Activated CD8-positive, alpha-beta memory T cell treated with anti-CD3 and anti-CD28 coated beads, Interleukin-2, amount 50 U/mL, for 48 hours (primary cell): ENCODE results near the gene EPHA8.

Experiments used
- DNase-seq: peaks from one replicate; pipeline ENCODE4 v3.0.0-alpha.2; 2020

Gene EPHA8

GRCh38 chr1:22569269-22569668, 6.0 kb downstream of the EPHA8 start:
- DNase-seq: no peak

GRCh38 chr1:22570140-22570909, 7.0 kb downstream of the EPHA8 start:
- DNase-seq: no peak

GRCh38 chr1:22572818-22573217, 9.5 kb downstream of the EPHA8 start:
- no peak for DNase-seq

- no peak for DNase-seq
These were observed 9.9 kb downstream of the EPHA8 start for GRCh38 chr1:22573237-22573636.

DNA sequence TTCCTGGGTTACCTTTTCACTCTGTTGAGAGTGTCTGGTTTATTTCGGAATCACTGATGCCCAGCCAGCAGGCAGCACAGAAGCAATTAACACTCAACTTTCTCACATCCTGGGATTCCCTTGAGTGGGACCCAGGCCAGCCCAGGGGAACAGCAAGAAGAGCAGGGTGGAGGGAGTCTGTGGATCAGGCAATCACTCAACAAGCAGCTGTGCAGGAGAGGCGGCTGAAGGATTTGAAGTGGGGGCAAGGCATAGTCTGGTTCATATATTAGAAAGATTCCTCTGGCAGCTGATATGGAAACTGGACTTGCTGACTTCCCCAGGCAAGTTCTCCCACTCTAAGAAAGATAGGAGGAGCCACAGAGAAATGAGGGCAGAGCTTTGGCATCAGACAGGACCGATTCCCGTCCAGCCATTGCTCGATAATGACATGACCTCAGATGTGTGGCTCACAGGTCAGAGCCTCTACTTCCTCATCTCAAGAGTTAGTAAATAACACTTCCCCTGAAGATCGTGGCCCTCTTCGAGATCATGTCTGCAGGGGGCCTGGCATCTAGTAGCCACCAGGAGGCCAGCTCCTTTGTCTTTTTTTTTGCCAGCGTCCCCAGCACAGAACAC, 12.4 kb downstream of the EPHA8 start:
- no peak for DNase-seq

- DNase-seq: no peak
These were observed 12.9 kb downstream of the EPHA8 start for GRCh38 chr1:22576150-22576544.

DNA sequence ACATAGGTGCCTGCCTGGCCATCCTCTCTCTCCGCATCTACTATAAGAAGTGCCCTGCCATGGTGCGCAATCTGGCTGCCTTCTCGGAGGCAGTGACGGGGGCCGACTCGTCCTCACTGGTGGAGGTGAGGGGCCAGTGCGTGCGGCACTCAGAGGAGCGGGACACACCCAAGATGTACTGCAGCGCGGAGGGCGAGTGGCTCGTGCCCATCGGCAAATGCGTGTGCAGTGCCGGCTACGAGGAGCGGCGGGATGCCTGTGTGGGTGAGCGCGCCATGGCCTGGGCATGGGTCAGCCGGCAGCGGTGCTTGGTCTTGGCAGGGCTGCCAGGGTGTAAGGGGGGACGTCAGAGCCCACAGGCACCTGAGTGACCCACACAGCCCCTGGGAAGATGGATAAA, 13.3 kb downstream of the EPHA8 start:
- no peak for DNase-seq

DNA sequence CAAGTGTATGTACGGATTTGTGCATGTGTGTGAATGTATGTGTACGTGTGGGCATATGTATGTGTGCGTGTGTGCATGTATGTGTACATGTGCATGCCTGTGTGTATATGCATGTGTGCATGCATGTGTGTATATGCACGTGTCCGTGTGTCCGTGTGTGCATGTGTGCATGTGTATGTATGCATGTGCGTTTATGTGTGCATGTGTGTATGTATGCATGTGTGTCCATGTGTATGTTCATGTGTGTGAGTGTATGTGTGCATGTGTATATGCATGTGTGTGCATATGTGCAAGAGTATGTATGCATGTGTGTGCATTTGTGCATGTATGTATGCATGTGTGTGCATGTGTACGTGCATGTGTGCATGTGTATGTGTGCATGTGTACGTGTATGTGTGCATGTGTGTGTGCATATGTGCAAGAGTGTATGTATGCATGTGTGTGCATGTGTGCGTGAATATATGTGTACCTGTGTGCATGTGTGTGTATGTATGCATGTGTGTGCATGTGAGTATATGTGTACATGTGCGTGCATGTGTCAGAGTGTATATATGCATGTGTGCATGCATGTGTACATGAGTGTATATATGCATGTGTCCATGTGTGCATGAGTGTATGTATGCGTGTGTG, 15.6 kb downstream of the EPHA8 start:
- no peak for DNase-seq

GRCh38 chr1:22579541-22580155, 16.4 kb downstream of the EPHA8 start:
- no peak for DNase-seq

GRCh38 chr1:22582661-22583635, 19.7 kb downstream of the EPHA8 start:
- no peak for DNase-seq

GRCh38 chr1:22584001-22584562, 20.8 kb downstream of the EPHA8 start:
- DNase-seq: no peak

GRCh38 chr1:22584970-22585369, 21.7 kb downstream of the EPHA8 start:
- no peak for DNase-seq

GRCh38 chr1:22585471-22585870, 22.2 kb downstream of the EPHA8 start:
- DNase-seq: no peak

DNA sequence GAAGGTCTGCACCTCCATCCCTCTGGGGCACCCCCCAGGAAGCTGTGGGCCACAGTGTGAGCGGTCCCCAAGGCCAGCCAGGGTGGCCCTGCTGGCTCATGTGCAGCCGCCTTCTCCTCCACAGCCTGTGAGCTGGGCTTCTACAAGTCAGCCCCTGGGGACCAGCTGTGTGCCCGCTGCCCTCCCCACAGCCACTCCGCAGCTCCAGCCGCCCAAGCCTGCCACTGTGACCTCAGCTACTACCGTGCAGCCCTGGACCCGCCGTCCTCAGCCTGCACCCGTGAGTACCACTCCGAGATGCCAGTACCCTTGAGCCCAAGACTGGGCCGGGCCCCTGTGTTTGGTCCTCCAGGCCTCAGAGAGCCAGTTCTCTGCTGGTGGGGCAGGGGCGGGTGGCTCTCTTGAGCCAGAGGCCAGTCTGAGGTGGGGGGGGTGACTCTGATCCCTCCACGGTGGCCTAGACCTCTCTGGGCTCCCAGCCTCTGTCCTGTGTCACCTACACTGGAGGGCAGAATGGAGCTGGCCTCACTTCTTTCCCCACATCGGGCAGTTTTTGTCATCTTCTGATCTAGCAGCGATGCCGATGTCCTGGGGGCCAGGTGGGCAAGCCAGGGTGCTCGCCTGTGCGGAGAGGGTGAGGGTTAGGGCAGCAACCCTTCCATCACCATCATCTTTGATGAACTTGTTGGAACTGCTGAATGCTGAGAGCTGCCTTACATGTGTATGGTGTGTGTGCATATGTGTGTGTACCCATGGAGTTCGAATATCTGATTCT, 23.3 kb downstream of the EPHA8 start:
- DNase-seq: no peak

DNA sequence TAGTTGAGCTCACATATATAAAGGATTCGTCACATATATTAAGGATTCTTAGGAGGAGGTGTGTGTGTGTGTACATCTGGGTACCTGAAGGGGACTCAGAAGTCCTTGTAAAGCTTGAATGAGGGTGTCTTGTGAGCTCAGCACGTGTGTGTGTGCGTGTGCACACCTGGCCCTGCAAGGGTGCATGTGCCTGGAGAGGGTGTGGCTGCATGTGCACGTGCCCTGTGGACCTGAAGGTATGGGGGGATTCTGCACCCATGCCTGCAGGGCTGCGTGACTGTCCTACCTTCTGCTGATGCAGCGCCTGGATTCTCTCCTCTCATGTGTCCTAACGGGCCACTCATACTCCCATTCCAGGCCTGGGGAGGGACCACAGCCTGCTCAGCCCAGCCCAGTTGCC, 24.0 kb downstream of the EPHA8 start:
- DNase-seq: no peak

- no peak for DNase-seq
These were observed 25.7 kb downstream of the EPHA8 start for GRCh38 chr1:22588899-22589422.

DNA sequence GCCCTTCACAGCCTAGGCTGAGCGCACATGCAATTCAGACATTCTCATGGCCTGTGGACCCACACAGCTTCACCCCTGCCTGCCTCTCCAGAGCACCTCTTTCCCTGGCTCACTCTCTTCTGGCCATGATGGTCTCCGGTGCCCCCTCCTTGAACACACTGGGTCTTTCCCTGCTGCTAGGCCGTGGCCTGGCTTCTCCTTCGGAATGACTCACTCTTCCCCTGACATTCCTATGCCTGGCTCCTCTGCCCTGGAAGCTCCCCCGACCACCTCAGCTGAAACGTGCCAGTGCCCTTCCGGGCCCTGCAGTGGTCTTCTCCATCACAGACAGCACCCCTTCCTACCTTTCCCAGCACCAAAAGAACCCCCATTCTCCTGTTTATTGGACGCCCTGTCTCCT, 28.3 kb downstream of the EPHA8 start:
- no peak for DNase-seq

- DNase-seq: no peak
These were observed 28.8 kb downstream of the EPHA8 start for GRCh38 chr1:22592051-22592450.

GRCh38 chr1:22592919-22593790, 29.9 kb downstream of the EPHA8 start:
- DNase-seq: no peak

GRCh38 chr1:22594396-22594795, 31.1 kb downstream of the EPHA8 start:
- no peak for DNase-seq
